A673 (cell line): Measurements from ENCODE around the gene WNT6.

Source experiments
- EZH2 ChIP-seq: fragments of 200-600 bp; sonication (generic); IDR thresholded peaks from 2 replicates; pipeline ENCODE4 v1.6.1; 2017; ENCODE audit warnings: borderline replicate concordance, low read depth, mild to moderate bottlenecking, mixed read lengths, antibody characterized with exemption, low read length; ENCODE audit not compliant: poor library complexity, severe bottlenecking
- TF ChIP-seq, protein P1 (sequence below): fragments of 300-800, 200-600 bp; sonication (generic); conservative IDR thresholded peaks from 2 replicates; pipeline ENCODE4 v1.5.1; 2017; ENCODE audit warnings: low read depth, mild to moderate bottlenecking, antibody characterized with exemption, low read length, moderate library complexity, mixed read lengths

DNA sequence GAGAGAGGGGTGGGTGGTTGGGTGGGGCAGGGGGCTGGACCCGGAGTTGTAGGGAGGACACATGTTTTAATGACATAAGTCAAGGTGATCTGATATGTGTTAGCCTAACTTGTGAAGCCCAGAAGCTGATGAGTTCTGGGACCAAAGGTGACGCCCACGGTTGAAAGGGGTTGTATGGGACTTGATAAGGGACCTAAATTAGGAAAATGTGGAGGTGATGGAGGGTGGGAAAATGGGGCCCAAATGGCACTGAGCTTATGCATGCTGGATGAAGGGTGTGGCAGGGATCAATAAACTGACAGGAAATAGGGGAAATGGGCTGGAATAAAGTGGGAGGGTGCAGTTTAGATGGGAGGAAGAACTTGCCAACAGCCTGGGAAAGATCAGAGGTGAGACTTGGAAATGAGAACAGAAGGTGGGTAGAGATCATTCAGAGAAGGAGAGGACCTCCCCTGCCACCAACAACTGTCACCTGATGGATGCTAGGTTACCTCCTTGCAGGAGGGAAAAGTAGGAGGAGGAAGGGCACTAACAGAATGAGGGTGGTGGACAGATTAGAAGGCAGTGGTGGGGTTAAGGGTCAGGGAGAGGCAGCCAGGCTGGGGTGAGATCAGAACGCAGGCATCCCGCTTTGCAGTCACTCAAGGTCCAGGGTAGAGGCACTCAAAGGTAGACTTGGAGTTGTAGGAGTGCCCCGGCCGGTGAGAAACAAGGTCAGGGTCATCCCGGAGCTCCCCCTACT, 36.3 kb downstream of the WNT6 start:
- TF ChIP-seq, protein P1, sequence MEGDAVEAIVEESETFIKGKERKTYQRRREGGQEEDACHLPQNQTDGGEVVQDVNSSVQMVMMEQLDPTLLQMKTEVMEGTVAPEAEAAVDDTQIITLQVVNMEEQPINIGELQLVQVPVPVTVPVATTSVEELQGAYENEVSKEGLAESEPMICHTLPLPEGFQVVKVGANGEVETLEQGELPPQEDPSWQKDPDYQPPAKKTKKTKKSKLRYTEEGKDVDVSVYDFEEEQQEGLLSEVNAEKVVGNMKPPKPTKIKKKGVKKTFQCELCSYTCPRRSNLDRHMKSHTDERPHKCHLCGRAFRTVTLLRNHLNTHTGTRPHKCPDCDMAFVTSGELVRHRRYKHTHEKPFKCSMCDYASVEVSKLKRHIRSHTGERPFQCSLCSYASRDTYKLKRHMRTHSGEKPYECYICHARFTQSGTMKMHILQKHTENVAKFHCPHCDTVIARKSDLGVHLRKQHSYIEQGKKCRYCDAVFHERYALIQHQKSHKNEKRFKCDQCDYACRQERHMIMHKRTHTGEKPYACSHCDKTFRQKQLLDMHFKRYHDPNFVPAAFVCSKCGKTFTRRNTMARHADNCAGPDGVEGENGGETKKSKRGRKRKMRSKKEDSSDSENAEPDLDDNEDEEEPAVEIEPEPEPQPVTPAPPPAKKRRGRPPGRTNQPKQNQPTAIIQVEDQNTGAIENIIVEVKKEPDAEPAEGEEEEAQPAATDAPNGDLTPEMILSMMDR, result no peak
- TF ChIP-seq EZH2, result no peak
